GM18867 (cell line): Measurements from ENCODE around the gene PARM1.

Source experiments
- ATAC-seq: cut with Tn5 transposase; IDR thresholded peaks from one replicate; pipeline ENCODE4 v1.9.1; 2021; ENCODE audit warnings: mild to moderate bottlenecking, moderate library complexity; ENCODE audit not compliant: unreplicated experiment

PARM1 gene

DNA sequence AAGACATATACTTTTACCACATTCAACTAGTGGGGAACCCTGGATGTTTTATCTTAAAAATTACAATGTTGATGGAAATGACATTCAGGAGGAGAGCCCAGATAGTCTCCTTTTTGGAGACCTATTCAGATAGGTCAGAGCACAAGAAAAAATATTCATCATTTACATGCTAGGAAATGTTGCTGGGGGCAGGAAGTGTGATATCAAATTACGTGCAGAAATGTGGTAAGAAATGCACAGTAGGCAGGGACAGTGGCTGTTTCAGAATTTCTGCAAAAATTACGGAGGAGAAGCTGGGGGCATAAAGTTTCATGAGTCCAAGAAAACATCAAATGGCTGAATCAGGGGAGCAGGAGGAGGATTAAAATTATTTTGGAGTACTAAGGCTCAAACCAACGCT is 8.2 kb downstream of the PARM1 start:
- no peak for ATAC-seq

DNA sequence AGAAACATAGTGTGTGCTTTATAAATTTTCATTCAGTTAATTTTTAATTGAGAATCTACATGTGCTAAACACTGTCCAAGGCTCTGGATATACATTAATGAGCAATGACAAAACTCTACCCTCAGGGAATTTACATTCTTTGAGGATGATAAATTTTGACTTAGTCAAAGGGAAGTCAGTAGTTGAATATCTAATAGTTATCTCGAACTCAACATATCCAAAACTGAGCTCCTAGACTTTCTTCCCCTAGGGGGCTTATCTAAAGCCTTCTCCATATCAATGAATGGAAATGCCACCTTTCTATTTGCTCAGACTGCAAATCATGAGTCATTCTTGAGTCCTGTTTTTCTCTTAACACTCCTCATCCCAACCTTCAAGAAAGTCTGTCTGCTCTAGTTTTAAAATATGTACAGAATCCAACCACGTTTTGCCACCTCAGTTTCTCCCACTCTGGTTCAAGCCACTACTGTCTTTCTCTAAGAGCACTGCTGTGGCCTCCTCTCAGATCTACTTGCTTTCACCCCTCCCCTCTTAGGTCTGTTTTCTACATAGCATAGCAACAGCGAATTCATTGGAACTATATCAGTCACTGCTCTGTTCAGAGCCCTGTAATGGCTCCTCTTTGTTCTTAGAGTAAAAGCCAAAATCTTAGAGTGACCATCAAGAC is 9.5 kb downstream of the PARM1 start:
- no peak for ATAC-seq

DNA sequence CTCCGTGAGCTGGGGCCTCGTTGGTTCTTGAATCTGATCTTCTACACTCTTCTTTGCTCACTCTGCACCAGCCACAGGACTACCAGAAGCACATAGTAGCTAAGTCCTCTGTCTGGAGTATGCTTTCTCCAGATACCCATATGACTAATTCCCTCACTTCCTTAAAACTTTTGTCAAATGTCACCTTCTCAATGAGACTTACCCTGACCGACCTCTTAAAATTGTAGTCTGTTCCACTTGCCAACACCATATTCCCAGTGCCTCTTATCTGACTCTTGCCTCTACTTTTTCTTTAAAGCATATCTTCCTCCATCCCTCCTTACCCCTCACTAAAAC is 10.0 kb downstream of the PARM1 start:
- no peak for ATAC-seq

DNA sequence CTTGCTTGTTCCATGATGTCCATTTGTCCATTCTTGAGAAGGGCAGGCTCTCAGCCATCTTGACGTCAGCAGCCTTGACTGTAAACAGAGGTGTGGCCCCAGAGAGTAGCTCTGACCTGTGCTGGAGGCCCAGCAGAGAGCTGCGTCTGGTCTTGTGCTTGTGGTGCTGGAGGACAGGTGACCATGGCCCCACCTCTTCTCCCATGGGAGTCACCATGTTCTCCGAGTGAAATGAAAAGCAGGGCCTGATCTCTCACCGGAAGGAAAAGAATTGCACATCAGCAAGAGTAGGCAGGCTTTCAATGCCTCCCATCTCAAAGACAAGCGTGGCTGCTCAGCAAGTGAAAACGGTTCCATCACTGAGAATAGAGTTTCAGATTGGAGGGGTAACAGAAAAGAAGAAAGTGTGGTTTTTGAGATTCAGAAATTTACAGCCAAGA is 11.5 kb downstream of the PARM1 start:
- ATAC-seq = no peak

DNA sequence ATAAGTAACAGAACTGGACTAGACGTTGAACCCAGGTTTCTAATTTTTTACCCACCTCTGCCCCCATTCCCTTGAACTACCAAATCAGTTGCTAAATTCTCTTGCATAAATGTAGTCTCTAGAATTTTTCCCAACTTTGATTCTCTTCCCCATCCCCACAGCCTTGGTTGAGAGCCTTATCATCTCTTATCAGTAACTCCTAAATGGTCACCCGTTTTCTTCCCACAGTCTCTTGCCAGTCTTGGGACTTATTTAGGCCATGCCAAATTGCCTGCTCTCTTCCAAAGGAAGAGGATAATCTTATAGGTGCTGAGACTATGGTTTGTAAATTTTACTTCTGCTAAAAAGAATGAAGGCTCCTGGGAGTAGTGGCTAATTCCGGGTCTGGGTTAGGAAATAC is 13.3 kb downstream of the PARM1 start:
- no peak for ATAC-seq

DNA sequence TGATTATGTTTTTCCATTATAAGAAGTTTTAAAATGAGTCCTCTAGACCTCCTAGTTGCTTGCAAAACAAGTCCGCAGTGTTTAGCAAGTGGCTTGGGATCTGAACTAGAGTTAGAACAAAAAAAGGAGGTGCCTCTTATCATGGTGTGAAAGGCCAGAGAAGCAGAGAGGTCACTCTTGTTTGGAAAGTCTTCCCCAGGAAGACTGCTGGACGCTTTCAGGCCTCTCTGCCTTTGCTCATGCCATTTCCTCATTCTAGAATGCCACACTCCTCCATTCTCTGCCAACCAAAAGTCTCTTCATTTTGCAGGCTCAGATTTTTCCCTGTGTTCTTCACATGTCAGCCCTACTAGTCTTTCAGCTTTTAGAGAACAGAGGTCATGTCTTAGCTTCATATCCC is 14.9 kb downstream of the PARM1 start:
- no peak for ATAC-seq

DNA sequence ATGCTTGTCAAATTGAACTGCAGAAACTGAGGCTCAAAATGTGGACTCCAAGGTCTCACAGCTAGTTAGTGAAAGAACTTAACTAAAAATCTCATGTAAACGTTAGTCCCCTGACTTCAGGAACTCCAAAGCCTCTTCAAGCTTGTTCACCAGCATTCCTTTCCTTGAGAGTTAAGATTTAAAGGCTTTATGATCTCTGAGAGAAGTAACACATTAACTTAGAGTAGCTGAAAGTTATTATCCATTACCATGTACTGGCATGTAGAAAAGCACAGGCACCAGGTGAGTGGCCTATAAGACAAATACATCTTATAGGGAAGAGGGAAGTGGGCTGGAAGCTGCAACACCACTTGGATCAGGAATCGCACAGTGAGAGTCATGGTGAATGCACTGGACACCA is 15.3 kb downstream of the PARM1 start:
- no peak for ATAC-seq

DNA sequence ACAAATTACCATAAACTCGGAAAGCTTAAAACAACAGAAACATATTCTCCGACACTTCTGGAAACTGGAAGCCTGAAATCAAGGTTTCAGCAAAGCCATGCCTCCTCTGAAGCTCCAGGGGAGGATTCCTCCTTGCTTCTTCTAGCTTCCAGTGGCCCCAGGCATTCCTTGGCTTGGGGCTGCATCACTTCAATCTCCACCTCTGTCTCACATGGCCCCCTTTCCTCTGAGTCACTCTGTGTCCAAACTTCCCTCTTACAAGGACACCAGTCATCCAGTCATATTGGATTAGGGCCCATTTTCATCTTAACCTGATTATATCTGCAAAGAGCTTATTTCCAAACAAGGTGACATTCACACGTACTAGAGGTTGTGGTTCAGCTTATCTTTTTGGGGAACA is 17.3 kb downstream of the PARM1 start:
- ATAC-seq = no peak

DNA sequence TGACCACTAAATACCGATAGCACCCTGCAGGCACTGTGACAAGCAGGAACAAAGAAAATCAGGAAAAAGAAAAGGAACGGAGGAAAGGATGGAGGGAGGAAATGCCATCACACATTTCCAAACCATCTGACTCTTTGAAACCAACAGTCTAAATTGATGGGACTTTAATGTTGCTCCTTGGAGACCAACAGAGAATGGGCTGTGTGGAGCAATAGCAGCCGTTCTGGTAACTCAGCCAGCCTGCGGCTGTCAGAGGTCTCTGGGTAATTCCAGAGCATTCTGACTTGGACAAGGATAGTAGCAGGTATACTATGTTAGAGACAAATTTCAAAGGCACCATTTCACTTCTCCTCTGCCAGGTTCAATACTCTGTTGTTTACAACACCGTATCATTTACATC is 18.0 kb downstream of the PARM1 start:
- no peak for ATAC-seq

DNA sequence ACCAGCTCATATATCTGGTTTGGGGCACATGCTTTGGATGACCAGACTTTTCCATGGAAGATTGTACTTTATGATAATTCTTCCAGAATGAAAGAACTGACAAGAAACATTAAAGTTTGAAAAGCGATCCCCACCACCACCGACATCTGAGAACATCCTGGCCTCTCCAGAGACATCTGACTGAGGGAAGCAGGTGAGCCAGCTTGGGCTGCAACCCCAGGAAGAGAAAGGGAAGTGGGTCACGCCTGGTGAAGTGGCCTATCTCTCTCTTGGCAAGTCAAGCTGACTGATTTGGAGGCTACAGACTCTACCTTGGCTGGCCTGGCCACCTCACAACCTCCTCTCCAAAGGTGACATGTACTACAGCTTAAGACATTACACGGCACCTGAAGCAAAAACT is 20.7 kb downstream of the PARM1 start:
- ATAC-seq = no peak

DNA sequence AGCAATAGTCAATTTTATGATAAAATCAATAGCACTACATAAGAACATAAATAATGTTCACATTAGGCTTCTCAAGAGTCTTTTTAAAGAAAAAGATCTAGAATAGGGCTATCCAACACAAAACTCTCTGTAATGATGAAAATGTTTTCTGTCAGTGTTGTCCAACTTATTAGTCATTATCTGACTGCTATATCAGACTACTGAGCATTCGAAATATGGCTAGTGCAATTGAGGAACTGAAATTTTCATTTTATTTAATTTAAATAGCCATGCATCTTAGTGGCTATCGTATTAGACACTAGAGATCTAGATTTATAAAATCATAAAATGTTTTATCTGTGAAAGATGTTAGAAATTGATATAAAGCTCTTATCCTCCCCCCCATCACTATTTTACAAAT is 26.0 kb downstream of the PARM1 start:
- ATAC-seq = no peak

DNA sequence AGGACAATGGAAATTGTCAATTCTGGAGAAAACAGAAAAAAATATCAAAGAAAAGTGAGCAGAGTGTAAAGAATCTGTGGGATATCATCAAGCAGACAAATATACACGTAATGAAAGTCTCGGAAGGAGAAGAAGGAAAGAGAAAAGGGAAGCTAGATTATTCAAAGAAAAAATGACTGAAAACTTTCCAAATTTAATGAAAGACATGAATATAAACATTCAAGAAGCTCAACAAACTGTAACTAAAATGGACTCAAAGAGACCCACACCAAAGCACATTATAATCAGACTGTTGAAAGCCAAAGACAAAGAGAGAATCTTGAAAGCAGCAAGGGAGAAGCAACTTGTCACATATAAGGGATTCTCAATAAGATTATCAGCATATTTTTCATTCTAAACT is 28.3 kb downstream of the PARM1 start:
- ATAC-seq = no peak

DNA sequence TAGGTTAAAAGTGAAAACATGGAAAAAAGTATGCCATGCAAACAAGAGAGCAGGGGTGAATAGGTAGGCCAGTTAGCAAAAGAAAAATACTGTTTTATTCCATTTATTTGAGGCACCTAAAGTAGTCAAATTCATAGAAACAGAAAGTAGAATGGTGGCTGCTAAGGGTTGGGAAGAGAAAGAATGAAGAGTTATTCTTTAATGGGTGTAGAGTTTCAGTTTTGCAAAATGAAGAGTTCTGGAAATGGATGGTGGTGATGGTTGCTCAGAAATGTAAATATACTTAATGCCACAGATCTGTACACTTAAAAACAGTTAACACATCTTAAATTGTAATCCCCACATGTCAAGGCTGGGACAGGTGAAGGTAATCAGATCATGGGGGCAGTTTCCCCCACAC is 29.7 kb downstream of the PARM1 start:
- no peak for ATAC-seq

DNA sequence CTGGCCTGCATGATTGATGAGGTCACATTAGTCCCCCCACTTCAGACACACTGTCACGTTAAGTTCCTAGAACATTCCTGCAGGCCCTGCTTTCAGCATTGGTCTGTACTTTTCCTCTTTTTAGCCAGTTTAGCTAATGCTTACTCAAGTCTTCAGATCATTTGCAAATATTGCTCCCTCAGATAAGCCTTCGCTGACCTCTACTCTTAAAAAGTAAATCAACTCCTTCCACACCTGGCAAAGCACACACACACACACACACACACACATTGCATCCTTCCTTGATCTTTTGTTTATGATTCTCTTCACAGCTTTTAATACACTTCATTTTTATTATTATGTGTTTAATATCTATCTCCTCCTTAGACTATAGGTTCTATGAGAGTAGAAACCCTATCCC is 31.4 kb downstream of the PARM1 start:
- ATAC-seq = no peak

DNA sequence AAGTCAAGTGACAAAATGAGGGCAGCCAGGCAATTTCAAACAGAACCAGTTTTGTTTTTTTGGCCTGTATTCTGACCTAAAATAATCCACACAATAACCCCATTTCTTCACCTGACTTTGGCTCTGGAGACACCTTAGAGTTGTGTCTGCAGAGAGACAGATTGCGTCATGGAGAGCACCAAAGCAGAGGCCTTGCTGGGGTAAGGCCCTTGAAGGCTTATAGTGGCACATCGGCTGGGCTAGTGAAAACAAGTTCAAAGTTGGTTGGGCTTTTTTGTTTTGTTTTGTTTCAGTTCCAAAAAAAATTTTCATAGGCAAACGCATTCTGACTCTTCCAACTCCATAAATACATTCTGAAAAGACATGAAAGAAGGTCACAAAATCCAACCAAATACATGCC is 34.4 kb downstream of the PARM1 start:
- no peak for ATAC-seq

DNA sequence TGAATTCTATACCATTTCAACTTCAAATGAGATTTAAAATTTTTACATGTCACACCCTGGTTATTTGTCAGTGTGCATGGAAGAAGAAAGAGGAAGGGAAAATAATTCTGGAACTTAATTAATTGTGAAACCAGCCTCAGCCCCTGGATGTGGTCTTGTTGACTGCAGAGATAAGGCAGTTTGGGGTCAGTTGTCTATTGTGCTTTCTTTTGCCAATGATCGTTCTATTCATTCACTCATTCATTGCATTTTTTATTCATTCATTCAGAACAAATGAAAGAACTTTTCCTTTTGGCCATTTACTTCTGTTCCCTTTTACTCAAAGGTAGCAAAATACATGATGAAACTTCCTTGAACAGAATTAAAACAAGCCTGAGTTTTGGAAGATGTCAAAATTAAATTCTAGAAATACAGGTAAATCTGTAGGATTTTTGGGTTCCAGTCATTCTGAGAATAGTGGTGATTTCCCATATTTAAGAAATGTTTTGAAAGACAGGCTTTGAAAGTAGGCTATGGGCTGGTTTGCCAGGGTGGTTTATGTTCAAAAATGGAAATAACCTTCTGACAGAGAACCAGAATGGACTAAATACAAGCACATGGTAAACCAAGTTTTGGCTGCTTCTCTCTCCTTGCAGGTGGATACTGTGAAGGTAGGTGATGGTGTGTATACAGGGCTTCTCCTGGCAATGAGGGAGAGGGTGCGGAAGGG is 35.7 kb downstream of the PARM1 start:
- ATAC-seq = no peak

DNA sequence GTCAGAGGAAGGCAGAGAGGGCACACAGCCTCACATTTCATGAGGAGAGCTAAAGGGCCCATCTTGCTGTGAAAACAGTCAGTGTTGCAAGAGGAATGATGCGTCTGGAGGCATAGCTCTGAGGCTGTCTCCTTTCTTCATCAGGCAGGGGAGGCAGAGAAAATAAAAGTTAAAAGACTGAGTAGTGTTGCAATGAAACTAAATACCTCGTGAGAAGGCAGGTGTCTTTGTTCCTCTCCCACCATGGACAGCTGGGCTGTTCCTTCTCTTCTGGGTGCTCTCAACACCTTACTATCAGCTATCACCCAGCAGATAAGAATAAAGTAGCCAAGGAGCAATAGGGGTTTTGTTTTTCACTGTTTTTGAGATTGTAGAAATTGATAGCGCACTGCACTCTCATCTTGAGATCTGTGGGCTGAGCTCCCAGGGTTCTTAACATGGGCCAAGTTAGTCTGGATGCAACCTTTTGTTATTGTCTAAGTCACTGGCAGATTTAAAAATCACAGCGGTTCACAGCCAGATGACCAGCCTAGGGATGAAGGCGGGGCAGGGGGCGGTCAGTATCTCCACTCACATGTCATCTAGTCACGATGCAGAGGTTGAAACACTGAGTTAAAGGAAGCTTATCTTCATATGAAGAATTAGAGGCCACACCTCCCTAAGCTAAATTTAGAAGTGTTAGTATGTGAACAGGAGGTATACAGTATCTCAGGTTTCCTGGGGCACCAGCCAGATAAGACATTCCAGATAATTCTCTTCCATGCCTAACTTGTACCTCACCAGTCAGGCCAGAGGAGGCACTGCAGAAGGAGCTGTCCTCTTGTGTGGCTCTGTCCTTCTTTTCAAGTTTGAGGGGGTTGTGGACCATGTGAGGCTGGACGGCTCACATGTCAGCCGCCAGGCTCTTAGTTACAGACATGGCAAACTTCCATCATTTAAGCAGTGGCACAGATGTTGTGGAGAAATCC is 36.9 kb downstream of the PARM1 start:
- no peak for ATAC-seq

DNA sequence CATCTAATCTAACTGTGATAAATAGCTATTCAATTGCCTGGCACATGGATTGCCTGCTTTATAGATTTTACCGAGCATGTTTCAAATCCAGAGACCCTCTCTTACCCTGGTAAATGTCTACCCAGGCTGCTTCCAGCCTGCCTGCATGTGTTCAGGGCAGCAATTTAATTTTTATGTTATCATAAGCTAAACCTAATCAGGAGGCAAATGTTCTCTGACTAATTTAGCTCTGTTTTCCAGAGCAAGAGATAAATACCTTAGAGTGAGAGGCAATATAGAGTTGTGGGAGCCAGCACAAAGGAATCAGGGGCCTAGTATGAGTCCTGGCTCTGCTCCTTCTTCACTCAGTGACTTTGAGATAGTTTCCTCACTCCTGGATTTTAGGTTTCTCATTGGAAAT is 37.7 kb downstream of the PARM1 start:
- no peak for ATAC-seq

DNA sequence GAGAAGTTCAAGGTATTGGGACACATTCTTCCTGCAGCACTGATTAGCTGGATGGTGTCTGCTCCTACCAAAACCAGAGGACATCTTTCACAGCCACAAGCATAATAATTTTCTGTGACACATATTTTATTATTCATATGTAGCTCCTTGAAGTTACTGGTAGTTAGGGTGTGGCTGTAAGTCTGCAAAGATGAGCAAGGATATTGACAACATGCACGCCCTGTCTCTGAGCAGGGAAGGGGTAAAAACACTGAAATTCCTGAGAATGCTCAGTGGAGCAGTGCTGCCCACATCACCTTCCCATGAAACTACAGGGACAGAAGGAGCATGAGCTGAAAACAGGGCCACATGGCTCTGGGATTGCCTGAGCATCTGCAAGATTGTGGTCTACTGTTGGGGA is 38.9 kb downstream of the PARM1 start:
- no peak for ATAC-seq

DNA sequence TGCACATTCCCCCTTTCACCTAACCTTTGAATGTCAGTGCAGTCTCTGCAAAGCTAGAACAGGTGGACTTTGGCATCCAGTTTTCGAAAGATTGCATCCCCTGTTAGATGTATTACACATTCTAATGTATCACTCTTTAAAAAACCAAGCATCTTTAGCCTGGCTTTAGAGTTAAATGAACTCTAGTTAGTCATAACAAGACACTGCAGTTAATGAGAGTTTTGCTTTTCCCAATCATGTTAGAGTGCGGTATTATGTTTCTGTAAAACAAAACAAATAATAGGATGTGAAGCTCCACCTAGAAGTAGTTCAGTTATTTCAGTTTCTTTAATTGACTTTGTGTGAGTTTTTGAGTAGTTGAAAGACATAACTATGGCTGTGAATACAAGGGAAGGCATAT is 42.2 kb downstream of the PARM1 start:
- ATAC-seq = no peak

DNA sequence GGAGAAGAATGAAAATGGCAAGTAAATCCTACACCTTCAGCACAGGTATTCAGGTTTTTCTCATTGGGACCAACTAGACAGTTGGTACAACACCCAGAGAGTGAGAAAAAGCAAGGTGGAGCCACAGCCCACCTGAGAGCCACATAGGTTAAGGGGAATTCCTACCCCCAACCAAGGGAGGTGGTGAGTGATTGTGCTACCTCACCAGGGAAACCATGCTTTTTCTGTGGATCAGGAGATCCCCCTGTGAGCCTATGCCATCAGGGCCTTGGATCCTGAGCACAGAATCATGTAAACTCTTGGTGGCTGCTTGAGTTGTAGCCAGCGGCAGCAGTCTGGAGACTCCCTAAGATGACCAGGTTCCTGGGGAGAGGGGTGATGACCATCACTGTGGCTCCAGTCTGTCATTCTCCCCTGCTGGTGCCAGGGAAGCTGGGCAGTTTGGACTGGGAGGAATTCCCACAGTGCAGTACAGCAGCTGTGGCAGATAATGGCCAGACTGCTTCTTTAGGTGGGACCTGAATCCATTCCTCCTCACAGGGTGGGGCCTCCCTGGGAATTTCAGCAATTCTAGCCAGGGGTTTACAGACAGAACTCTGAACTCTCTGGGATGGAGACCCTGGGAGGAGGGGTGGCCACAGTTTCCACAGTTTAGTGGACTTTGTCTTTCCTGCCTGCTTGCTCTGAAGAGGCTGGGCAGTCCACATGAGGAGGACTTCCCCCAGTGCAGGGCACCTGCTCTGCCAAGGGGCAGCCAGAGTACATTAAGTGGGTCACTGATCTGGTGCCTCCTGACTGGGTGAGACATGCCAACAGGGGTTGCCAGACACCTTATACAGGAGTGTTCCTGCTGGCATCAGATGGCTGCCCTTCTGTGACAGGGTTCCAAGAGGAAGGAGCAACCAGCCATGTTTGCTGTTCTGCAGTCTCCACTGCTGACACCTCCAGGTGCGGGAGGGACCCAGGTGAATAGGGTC is 43.2 kb downstream of the PARM1 start:
- ATAC-seq = no peak
